ENCODE measurements around the gene SUPT3H.

The SUPT3H gene

DNA sequence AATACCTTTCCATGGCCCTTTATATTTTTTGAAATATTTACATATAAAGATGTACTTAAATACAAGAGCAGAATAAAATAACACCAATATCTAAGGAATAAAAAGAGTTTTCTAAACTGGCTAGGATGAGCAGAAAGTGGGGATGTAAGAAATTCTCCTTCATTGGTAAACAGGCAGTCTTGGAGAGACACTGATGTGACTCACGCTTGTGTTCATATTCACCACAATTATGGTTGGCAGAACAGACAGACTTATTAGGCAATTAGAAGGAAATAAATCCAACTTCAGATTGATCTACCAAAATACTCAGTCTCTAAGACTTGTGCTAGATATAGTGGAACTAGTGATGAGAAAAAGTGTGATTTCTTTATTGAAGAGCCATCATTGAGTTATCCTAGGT is 526.6 kb downstream of the SUPT3H start:
- Histone ChIP-seq H3K4me1 (ENCODE audit: control insufficient read depth, insufficient read depth, low read length) (no peaks in the 10 kb centered on the region), H3K9ac (ENCODE audit: low read length) (no peak overlapping the region), H3K36me3 (ENCODE audit: control insufficient read depth, insufficient read depth, low read length) (no peaks in the 10 kb centered on the region), H3K27ac (ENCODE audit: low read depth, low read length) (no peak overlapping the region), H3K4me3 (ENCODE audit: low read length) (no peak overlapping the region), H3K27me3 (ENCODE audit: control insufficient read depth, insufficient read depth, low read length) (no peaks in the 10 kb centered on the region)

DNA sequence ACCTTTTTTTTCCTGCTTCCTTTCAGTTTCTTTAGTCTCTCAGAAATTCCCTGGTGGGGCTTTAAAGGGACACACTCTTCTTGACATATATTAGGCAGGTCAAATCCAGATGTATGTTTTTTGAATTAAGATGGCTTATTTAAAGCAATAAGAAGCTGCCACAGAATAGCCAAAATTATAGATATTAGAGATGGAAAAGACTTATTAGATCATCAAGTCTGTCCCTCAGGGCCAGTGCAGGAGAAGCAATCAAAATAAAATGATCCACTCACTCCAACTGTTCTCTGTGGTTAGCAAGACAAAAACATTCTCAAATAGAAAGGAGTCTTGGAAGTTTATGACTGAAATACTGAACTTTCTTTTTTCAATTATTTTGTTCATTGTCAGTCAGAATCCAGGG is 527.4 kb downstream of the SUPT3H start:
- no peaks in the 10 kb centered on the region for H3K36me3 ChIP-seq (ENCODE audit: control insufficient read depth, insufficient read depth, low read length)
- no peaks in the 10 kb centered on the region for H3K27me3 ChIP-seq (ENCODE audit: control insufficient read depth, insufficient read depth, low read length)
- no peak overlapping the region for H3K4me3 ChIP-seq (ENCODE audit: low read length)
- H3K27ac ChIP-seq (ENCODE audit: low read depth, low read length): no peak overlapping the region
- no peak overlapping the region for H3K9ac ChIP-seq (ENCODE audit: low read length)
- no peaks in the 10 kb centered on the region for H3K4me1 ChIP-seq (ENCODE audit: control insufficient read depth, insufficient read depth, low read length)

DNA sequence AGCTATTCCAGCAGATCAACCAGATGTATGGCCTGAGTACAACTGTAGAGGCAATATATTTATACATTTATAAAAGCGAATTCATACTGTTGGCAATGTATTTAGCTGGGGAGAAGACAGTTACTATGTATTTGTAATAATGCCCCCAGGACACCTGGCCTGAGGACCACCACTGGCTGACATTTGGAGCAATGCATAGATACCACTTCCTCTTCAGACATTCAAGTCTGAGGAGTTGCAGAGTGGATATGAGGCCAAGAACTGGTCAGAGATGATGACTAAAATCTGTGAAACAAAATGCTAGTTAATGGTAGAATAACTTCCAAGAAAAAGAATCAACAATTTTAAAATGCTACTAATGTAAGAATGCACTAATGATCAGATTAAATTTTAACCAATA is 527.9 kb downstream of the SUPT3H start:
- no peak overlapping the region for H3K4me3 ChIP-seq (ENCODE audit: low read length)
- H3K4me1 ChIP-seq (ENCODE audit: control insufficient read depth, insufficient read depth, low read length): no peaks in the 10 kb centered on the region
- no peak overlapping the region for H3K9ac ChIP-seq (ENCODE audit: low read length)
- no peaks in the 10 kb centered on the region for H3K36me3 ChIP-seq (ENCODE audit: control insufficient read depth, insufficient read depth, low read length)
- H3K27me3 ChIP-seq (ENCODE audit: control insufficient read depth, insufficient read depth, low read length): no peaks in the 10 kb centered on the region
- no peak overlapping the region for H3K27ac ChIP-seq (ENCODE audit: low read depth, low read length)

DNA sequence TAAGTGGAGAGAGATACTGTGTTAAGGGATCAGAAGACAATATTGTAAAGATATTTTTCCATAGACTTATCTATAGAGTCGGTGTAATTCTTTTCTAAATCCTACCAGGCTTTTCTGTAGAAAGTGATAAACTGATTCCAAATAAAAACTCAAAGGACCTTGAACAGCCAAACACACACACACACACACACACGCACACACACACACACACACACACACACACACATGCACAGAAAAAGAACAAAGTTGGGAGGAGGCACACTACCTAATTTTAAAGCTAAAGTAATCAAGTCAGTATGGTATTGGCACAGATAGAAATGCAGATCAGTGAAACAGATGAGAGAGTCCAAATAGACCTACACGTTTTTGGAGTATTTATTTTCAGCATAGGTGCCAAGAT is 534.0 kb downstream of the SUPT3H start:
- no peaks in the 10 kb centered on the region for H3K4me1 ChIP-seq (ENCODE audit: control insufficient read depth, insufficient read depth, low read length)
- H3K27ac ChIP-seq (ENCODE audit: low read depth, low read length): no peak overlapping the region
- H3K4me3 ChIP-seq (ENCODE audit: low read length): no peak overlapping the region
- H3K27me3 ChIP-seq (ENCODE audit: control insufficient read depth, insufficient read depth, low read length): no peaks in the 10 kb centered on the region
- no peak overlapping the region for H3K9ac ChIP-seq (ENCODE audit: low read length)
- H3K36me3 ChIP-seq (ENCODE audit: control insufficient read depth, insufficient read depth, low read length): no peaks in the 10 kb centered on the region

DNA sequence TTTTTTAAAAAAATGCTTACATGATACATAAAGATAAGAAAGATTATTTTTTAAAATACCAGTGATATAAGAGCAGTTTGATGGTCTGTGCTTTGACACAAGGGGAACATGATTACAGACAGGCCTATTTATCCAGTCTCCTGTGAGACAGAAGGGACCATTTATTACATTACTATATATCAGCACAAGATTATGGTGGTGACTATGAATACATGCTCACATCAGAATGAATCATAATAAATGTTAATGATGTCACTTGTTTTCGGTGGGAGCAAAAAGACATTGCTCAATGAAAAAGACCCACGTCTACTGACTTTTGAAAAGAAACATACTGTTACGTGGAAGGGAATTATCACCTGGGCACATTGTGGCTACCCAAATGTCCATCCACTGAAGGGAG is 535.1 kb downstream of the SUPT3H start:
- Histone ChIP-seq H3K36me3 (ENCODE audit: control insufficient read depth, insufficient read depth, low read length) (no peaks in the 10 kb centered on the region), H3K9ac (ENCODE audit: low read length) (no peak overlapping the region), H3K4me3 (ENCODE audit: low read length) (no peak overlapping the region), H3K27me3 (ENCODE audit: control insufficient read depth, insufficient read depth, low read length) (no peaks in the 10 kb centered on the region), H3K27ac (ENCODE audit: low read depth, low read length) (no peak overlapping the region), H3K4me1 (ENCODE audit: control insufficient read depth, insufficient read depth, low read length) (no peaks in the 10 kb centered on the region)

DNA sequence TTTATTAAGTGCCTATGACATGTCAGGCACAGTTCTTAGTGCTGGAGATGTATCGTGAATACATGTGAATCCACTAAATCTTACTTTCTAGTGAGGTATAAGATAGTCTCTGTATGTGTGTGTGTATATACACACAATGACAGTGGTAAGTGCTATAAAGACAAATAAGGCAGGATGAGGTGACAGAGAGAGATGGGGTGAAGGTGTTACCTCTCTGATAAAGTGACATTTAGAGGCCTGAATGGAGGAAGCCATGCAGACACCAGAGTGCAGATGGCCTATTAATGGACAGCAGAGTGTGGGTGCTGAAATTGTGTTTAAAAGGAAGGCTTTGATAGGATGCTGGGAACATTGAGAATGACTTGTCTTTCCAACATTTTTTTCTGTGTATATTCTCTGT is 535.9 kb downstream of the SUPT3H start:
- Histone ChIP-seq H3K4me3 (ENCODE audit: low read length) (no peak overlapping the region), H3K36me3 (ENCODE audit: control insufficient read depth, insufficient read depth, low read length) (no peaks in the 10 kb centered on the region), H3K4me1 (ENCODE audit: control insufficient read depth, insufficient read depth, low read length) (no peaks in the 10 kb centered on the region)

DNA sequence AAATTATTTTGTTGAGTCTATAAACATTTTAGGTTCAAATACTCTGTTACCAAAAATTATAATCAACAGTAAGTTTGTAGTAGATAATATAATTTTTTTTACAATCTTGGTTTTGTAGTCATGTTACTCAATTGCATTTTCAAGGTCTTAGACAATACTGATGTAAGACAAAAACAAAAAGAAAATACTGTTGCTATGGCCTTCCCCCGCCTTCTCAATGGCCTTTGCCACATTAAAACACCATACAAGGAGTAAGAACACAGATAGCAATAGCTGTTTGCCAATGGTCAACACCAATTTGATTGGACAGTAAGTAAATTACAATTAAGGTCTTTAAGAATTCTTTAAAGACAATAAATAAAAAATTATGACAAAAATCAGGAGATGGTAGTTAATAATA is 540.0 kb downstream of the SUPT3H start:
- Histone ChIP-seq H3K36me3 (ENCODE audit: control insufficient read depth, insufficient read depth, low read length) (no peaks in the 10 kb centered on the region), H3K27ac (ENCODE audit: low read depth, low read length) (no peak overlapping the region), H3K27me3 (ENCODE audit: control insufficient read depth, insufficient read depth, low read length) (no peaks in the 10 kb centered on the region), H3K4me1 (ENCODE audit: control insufficient read depth, insufficient read depth, low read length) (no peaks in the 10 kb centered on the region), H3K9ac (ENCODE audit: low read length) (no peak overlapping the region), H3K4me3 (ENCODE audit: low read length) (no peak overlapping the region)

More for the DNA sequence above, 535.9 kb downstream of the SUPT3H start:
- H3K9ac ChIP-seq (ENCODE audit: low read length): no peak overlapping the region
- no peak overlapping the region for H3K27ac ChIP-seq (ENCODE audit: low read depth, low read length)
- H3K27me3 ChIP-seq (ENCODE audit: control insufficient read depth, insufficient read depth, low read length): no peaks in the 10 kb centered on the region

DNA sequence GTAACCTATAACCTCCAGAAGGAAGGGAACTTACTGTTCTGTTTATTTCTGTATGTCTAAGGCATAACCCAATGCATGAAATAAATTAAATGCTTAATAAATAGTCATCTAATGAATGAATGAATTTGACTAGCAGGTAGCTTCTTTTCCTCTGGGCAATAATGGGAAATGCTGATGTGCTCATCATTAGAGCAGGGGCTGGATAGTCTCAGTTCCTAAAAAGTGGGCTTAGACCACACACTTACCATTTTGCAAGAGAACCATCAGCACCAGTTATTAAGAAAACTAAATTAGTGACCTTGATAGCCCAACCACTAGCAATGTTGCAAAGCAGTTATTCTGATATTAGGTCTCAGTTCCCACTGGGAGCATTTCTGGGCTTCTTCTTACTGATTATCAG is 540.5 kb downstream of the SUPT3H start:
- Histone ChIP-seq H3K4me3 (ENCODE audit: low read length) (no peak overlapping the region), H3K27me3 (ENCODE audit: control insufficient read depth, insufficient read depth, low read length) (no peaks in the 10 kb centered on the region), H3K27ac (ENCODE audit: low read depth, low read length) (no peak overlapping the region), H3K4me1 (ENCODE audit: control insufficient read depth, insufficient read depth, low read length) (no peaks in the 10 kb centered on the region), H3K9ac (ENCODE audit: low read length) (no peak overlapping the region), H3K36me3 (ENCODE audit: control insufficient read depth, insufficient read depth, low read length) (no peaks in the 10 kb centered on the region)

DNA sequence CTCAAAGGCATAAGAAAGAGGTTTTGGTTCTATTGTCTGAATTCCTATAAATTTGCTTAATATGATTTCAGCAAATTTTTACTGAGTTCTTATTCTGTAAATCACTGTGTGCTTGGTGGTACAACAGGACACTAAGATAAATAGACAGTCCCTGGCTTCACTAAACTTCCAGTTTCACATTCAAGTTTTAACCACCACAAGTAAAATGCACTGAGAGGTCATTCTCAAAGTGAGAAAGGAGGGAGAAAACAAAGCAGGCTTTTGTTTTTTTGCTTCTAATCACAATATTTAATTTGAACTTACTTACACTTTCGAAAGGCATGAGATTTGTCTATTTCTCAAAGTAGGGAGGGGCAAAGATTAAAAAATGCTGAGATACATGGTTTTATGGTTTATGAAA is 544.5 kb downstream of the SUPT3H start:
- no peak overlapping the region for H3K4me3 ChIP-seq (ENCODE audit: low read length)
- no peak overlapping the region for H3K27ac ChIP-seq (ENCODE audit: low read depth, low read length)
- no peaks in the 10 kb centered on the region for H3K36me3 ChIP-seq (ENCODE audit: control insufficient read depth, insufficient read depth, low read length)
- peaks cover 5% of the 10 kb centered on the region for H3K4me1 ChIP-seq (ENCODE audit: control insufficient read depth, insufficient read depth, low read length)
- H3K9ac ChIP-seq (ENCODE audit: low read length): no peak overlapping the region
- no peaks in the 10 kb centered on the region for H3K27me3 ChIP-seq (ENCODE audit: control insufficient read depth, insufficient read depth, low read length)

DNA sequence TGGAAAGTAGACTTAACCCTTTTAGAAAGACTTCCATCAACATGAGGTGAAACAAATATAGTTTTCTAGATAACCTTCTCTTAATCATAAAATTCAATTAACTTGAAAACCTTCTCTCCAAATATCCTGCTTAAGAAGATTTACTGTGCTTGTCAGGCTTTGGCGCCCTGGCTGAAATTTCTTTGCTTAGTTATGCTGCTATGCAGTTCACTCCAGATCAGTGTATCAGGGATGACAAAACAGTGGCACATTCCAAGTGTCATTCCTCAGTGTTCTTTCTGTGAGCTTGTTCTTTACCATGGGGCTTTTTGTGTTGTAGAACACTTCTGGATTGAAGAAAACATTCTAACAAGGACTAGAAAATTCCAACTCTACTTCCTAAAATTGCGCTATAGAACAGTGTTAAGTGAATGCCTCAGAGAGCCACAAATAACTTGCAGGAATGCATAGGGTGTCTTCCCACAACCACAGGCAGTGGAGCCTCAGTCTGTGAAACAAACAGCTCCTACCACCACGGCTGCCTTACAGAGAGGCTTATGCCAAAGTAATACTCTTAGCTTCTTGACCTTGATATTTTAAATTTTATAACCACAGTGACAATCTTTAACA is 546.6 kb downstream of the SUPT3H start:
- H3K9ac ChIP-seq (ENCODE audit: low read length): no peak overlapping the region
- no peak overlapping the region for H3K27ac ChIP-seq (ENCODE audit: low read depth, low read length)
- H3K4me1 ChIP-seq (ENCODE audit: control insufficient read depth, insufficient read depth, low read length): peaks cover 5% of the 10 kb centered on the region
- no peaks in the 10 kb centered on the region for H3K36me3 ChIP-seq (ENCODE audit: control insufficient read depth, insufficient read depth, low read length)
- H3K27me3 ChIP-seq (ENCODE audit: control insufficient read depth, insufficient read depth, low read length): no peaks in the 10 kb centered on the region
- H3K4me3 ChIP-seq (ENCODE audit: low read length): no peak overlapping the region

DNA sequence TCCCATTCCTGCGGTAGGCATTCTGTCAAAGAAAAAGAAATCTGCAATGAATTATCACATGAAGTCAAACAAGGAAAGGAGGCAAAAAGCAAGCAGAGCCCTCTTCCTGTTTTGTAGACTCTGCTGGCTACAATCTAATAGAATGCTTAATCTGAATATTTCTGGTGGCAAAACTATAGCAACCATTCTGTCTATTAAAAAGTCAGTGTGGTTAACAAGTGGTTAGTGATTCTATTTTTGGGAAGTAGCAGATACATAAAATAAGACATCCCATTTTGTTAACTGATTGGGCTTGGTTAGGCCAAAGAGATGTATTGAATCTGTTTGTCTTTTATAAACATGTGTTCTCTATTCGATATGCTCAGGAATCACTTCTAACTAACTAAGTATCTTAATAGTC is 547.9 kb downstream of the SUPT3H start:
- H3K9ac ChIP-seq (ENCODE audit: low read length): no peak overlapping the region
- no peaks in the 10 kb centered on the region for H3K27me3 ChIP-seq (ENCODE audit: control insufficient read depth, insufficient read depth, low read length)
- H3K4me1 ChIP-seq (ENCODE audit: control insufficient read depth, insufficient read depth, low read length): peaks cover 5% of the 10 kb centered on the region
- H3K4me3 ChIP-seq (ENCODE audit: low read length): no peak overlapping the region
- no peaks in the 10 kb centered on the region for H3K36me3 ChIP-seq (ENCODE audit: control insufficient read depth, insufficient read depth, low read length)
- no peak overlapping the region for H3K27ac ChIP-seq (ENCODE audit: low read depth, low read length)

DNA sequence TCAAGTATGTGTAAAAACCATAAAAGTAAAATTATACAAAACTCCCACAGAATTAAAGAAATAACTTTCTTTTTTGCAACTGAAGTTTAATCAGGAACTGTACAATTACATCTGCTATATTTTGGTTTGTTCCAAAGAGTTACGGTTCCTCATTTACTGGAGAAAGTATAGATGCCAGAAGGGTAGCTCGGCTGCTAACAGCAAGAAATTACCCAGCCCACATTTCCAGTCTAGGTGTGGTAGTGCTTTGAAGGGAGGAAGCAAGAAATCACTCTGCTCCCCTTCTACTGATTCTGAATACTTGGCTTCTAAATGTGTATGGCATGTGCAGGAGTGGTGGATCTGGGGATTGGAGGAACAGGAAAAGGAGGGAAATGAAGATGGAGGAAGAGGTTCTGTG is 549.0 kb downstream of the SUPT3H start:
- Histone ChIP-seq H3K27ac (ENCODE audit: low read depth, low read length) (no peak overlapping the region), H3K36me3 (ENCODE audit: control insufficient read depth, insufficient read depth, low read length) (no peaks in the 10 kb centered on the region), H3K4me1 (ENCODE audit: control insufficient read depth, insufficient read depth, low read length) (peaks cover 5% of the 10 kb centered on the region), H3K4me3 (ENCODE audit: low read length) (no peak overlapping the region), H3K27me3 (ENCODE audit: control insufficient read depth, insufficient read depth, low read length) (no peaks in the 10 kb centered on the region), H3K9ac (ENCODE audit: low read length) (no peak overlapping the region)

DNA sequence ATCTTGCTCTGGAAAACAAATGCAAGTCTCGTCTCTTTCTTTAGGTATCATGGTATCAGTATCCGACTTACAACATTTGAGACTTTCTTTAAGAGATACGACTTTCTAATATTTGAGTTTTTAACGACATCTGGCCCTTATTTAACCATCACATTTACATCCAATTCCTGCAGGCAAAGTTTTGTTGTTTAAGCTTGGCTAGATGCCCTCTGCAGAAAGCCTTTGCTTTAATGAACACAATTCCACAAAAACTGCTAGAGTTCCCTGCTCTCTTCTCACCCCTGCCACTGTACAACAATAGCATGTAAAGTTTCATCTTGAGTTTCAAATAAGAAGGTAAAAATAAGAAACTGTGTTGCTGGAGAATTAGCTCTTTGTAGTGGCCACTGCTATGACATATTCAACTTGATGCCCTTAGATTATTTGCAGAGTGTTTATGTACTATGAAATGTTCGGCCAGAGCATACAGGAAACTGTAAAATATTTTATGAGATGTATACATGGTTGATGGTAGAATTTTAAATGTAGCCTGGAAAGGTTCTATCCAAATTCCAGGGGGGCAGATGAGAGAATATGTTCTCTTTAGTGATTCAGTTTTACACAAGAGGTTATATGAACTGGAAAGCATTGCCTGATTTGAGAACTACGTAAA is 551.6 kb downstream of the SUPT3H start:
- peaks cover 3% of the 10 kb centered on the region for H3K4me1 ChIP-seq (ENCODE audit: control insufficient read depth, insufficient read depth, low read length)
- H3K9ac ChIP-seq (ENCODE audit: low read length): no peak overlapping the region
- no peaks in the 10 kb centered on the region for H3K36me3 ChIP-seq (ENCODE audit: control insufficient read depth, insufficient read depth, low read length)
- no peaks in the 10 kb centered on the region for H3K27me3 ChIP-seq (ENCODE audit: control insufficient read depth, insufficient read depth, low read length)
- H3K4me3 ChIP-seq (ENCODE audit: low read length): no peak overlapping the region
- no peak overlapping the region for H3K27ac ChIP-seq (ENCODE audit: low read depth, low read length)

All from rectal smooth muscle tissue (tissue), 1 donor.